ENCODE results near the gene DGKQ. TPM values are rescaled to one million over a fixed set of nuclear protein-coding genes. Genes with fewer than 3 reads are reported as not detected.

DGKQ gene
- total and polyA plus RNA-seq, 2 experiments from 2014 or later, result 4.0 to 22.4 TPM

- H3K4me1 ChIP-seq (ENCODE audit: insufficient read depth), result no peaks in the 10 kb centered on the region; the same call in 1 of the 2 replicates
- H3K4me3 ChIP-seq, result no peak overlapping the region
These were observed 41.2 kb upstream of the DGKQ start for GRCh38 chr4:1014291-1015167.

More at GRCh38 chr4:1014291-1015167, 41.2 kb upstream of the DGKQ start:
- H3K4me2 ChIP-seq, result no peak overlapping the region
- no peaks in the 10 kb centered on the region for H3K9me2 ChIP-seq (ENCODE audit: insufficient read depth)
- H4K20me1 ChIP-seq (replicated peaks; ENCODE audit: insufficient read depth), result peaks cover 6% of the 10 kb centered on the region; the same call in 1 of the 2 replicates
- H3F3A ChIP-seq (replicated peaks; ENCODE audit: low read depth), result 0 out of 2 replicates have a peak, but pooled peaks cover 5% of the 10 kb centered on the region
- TF ChIP-seq ZNF331 (CRISPR knock-in tag; IDR thresholded peaks at IDR 0.05; ENCODE audit: low read depth), result no peak
- TF ChIP-seq, protein P1, sequence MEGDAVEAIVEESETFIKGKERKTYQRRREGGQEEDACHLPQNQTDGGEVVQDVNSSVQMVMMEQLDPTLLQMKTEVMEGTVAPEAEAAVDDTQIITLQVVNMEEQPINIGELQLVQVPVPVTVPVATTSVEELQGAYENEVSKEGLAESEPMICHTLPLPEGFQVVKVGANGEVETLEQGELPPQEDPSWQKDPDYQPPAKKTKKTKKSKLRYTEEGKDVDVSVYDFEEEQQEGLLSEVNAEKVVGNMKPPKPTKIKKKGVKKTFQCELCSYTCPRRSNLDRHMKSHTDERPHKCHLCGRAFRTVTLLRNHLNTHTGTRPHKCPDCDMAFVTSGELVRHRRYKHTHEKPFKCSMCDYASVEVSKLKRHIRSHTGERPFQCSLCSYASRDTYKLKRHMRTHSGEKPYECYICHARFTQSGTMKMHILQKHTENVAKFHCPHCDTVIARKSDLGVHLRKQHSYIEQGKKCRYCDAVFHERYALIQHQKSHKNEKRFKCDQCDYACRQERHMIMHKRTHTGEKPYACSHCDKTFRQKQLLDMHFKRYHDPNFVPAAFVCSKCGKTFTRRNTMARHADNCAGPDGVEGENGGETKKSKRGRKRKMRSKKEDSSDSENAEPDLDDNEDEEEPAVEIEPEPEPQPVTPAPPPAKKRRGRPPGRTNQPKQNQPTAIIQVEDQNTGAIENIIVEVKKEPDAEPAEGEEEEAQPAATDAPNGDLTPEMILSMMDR (conservative IDR thresholded peaks at IDR 0.05; ENCODE audit: low read depth in 2 of 2), result no peak
- TF ChIP-seq ZNF462 (CRISPR knock-in tag; IDR thresholded peaks at IDR 0.05), result no peak
- TF ChIP-seq ZNF114 (CRISPR knock-in tag; IDR thresholded peaks at IDR 0.05), result no peak
- no peak for TF ChIP-seq EZH2 (IDR thresholded peaks at IDR 0.05; ENCODE audit: low read depth, unreplicated experiment)
- no peak overlapping the region for H3K27ac ChIP-seq (ENCODE audit: low read depth)
- DNase-seq (ENCODE audit: low spot score) (no peak), ATAC-seq (no peak)
- Mint-ChIP-seq H3K36me3 (ENCODE audit: low read depth) (no peaks in the 10 kb centered on the region; the same call in 2 of the 3 replicates), H3K9me3 (no peaks in the 10 kb centered on the region), H3K27ac (no peak overlapping the region), H3K4me3 (no peak overlapping the region; the same call in 2 of the 3 replicates), H3K27me3 (ENCODE audit: insufficient read depth, low read depth, poor library complexity) (peaks cover 13% of the 10 kb centered on the region), H3K4me1 (peaks cover 5% of the 10 kb centered on the region; the same call in 2 of the 3 replicates)
- no peaks in the 10 kb centered on the region for H3K36me3 ChIP-seq (ENCODE audit: insufficient read depth)
- H2AFZ ChIP-seq, result no peak overlapping the region
- H3K79me2 ChIP-seq (replicated peaks; ENCODE audit: insufficient read depth), result 0 out of 2 replicates have a peak, but pooled peaks cover 3% of the 10 kb centered on the region
- peaks cover 14% of the 10 kb centered on the region for H3K27me3 ChIP-seq (ENCODE audit: insufficient read depth)

Measured in GM23338 (cell line).